ENCODE measurements around the gene CDIP1. TPM values are rescaled to one million over a fixed set of nuclear protein-coding genes. Genes with fewer than 3 reads are reported as not detected.
A peak's percentile ranks its signal among the peaks of the same experiment; 100 is the strongest.

CDIP1 gene
- polyA plus RNA-seq, 10 donors, result 27.5 to 44.6 (median 37.6) TPM

- peak in 1 of 3 donors; percentile 54 for DNase-seq
Measured at GRCh38 chr16:4517812-4518680, 20.5 kb downstream of the CDIP1 start.

GRCh38 chr16:4515611-4516233, 22.9 kb downstream of the CDIP1 start:
- no peak for DNase-seq

GRCh38 chr16:4514606-4515005, 24.0 kb downstream of the CDIP1 start:
- no peak for DNase-seq

- no peak for DNase-seq
Measured at GRCh38 chr16:4513881-4514280, 24.7 kb downstream of the CDIP1 start.

- DNase-seq, result no peak
Measured at GRCh38 chr16:4513086-4513860, 25.3 kb downstream of the CDIP1 start.

GRCh38 chr16:4512473-4512872, 26.1 kb downstream of the CDIP1 start:
- no peak for DNase-seq

GRCh38 chr16:4511441-4512082, 27.0 kb downstream of the CDIP1 start:
- DNase-seq, result peak in 1 of 3 donors; percentile 57

- DNase-seq, result no peak
Measured at GRCh38 chr16:4510747-4511426, 27.7 kb downstream of the CDIP1 start.

GRCh38 chr16:4510131-4510530, 28.4 kb downstream of the CDIP1 start:
- DNase-seq, result no peak

GRCh38 chr16:4509420-4509819, 29.2 kb downstream of the CDIP1 start:
- no peak for DNase-seq

- no peak for DNase-seq
Measured at GRCh38 chr16:4508806-4509205, 29.8 kb downstream of the CDIP1 start.

- no peak for DNase-seq
Measured at GRCh38 chr16:4507588-4508345, 30.8 kb downstream of the CDIP1 start.

GRCh38 chr16:4506450-4506849, 32.1 kb downstream of the CDIP1 start:
- DNase-seq, result peak; percentile 64 to 85 (median 82)

- no peak for DNase-seq
Measured at GRCh38 chr16:4505356-4506147, 33.0 kb downstream of the CDIP1 start.

GRCh38 chr16:4501071-4501478, 37.5 kb downstream of the CDIP1 start:
- peak; percentile 56 to 70 (median 67) for DNase-seq

GRCh38 chr16:4500272-4500671, 38.3 kb downstream of the CDIP1 start:
- DNase-seq, result peak in 1 of 3 donors; percentile 28

GRCh38 chr16:4499196-4499555, 39.4 kb downstream of the CDIP1 start:
- no peak for DNase-seq

GRCh38 chr16:4498546-4499195, 39.9 kb downstream of the CDIP1 start:
- no peak for DNase-seq

- no peak for DNase-seq
Measured at GRCh38 chr16:4496305-4496704, 42.3 kb downstream of the CDIP1 start.

All from muscle of back (tissue), 11 donors.